Measurements from ENCODE around the gene FMN1. TPM values are rescaled to one million over a fixed set of nuclear protein-coding genes. Genes with fewer than 3 reads are reported as not detected.

FMN1 gene
- polyA plus RNA-seq, 4 donors: 0.54 to 2.1 (median 0.86) TPM

DNA sequence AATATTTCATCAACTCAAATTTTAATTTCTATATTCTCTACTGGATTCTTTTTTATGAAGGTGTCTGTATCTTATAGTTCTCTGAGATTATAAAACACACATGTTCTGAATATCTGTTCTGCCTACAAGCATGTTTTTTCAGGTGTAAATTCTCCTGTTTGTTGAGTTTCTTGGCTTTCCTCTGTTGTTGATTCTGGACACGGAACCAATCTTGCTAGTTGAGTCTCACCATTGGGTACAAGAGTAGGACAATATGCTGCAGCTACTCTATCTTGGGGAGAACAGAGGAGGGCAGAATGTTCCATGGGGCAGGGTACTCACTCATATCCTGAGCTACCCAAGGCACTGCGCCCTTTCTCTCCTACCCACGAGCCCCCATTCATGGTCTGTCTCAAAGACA is 371.8 kb downstream of the FMN1 start:
- H3K36me3 ChIP-seq (ENCODE audit: control insufficient read depth in 3 of 3, insufficient read depth in 2 of 3, low read depth in 1 of 3, low read length in 3 of 3): no peaks in the 10 kb centered on the region
- no peaks in the 10 kb centered on the region for H3K9me3 ChIP-seq (ENCODE audit: control insufficient read depth in 2 of 2, insufficient read depth in 1 of 2, low read depth in 1 of 2, low read length in 1 of 2)
- H3K4me1 ChIP-seq (ENCODE audit: control insufficient read depth in 3 of 3, insufficient read depth in 2 of 3, low read depth in 1 of 3, low read length in 2 of 3): no peaks in the 10 kb centered on the region
- H3K4me3 ChIP-seq (ENCODE audit: low read depth in 1 of 3, low read length in 3 of 3): no peak overlapping the region
- no peak for DNase-seq
- no peak overlapping the region for H3K27ac ChIP-seq (ENCODE audit: low read depth in 1 of 3, low read length in 2 of 3)
- no peaks in the 10 kb centered on the region for H3K27me3 ChIP-seq (ENCODE audit: control insufficient read depth in 3 of 3, insufficient read depth in 3 of 3, low read length in 3 of 3)
- WGBS, 3 donors: 87 to 93% (median 88%) methylated on average over 3 of the region's 3 CpGs
- FAIRE-seq: no peak

DNA sequence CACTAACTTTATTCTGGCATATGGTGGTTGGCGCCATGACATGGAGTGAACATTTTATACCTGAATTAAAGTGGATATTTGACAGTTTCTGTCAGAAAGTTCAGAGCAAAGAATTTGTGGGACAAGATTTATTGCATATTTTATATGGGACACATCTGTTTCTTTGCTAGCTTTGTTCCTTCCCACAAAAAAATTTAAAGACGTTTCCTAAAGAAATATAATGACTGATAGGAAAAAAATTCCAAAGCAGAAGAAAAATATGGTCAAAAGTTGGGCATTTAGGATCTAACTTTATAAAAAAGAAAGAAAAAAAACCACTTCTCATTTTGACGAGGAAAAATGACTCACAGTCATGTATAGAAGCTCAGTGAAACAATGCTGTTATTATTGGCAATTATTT is 375.1 kb downstream of the FMN1 start:
- Histone ChIP-seq H3K36me3 (ENCODE audit: control insufficient read depth in 3 of 3, insufficient read depth in 2 of 3, low read depth in 1 of 3, low read length in 3 of 3) (no peaks in the 10 kb centered on the region), H3K27ac (ENCODE audit: low read depth in 1 of 3, low read length in 2 of 3) (no peak overlapping the region), H3K4me1 (ENCODE audit: control insufficient read depth in 3 of 3, insufficient read depth in 2 of 3, low read depth in 1 of 3, low read length in 2 of 3) (no peaks in the 10 kb centered on the region), H3K27me3 (ENCODE audit: control insufficient read depth in 3 of 3, insufficient read depth in 3 of 3, low read length in 3 of 3) (no peaks in the 10 kb centered on the region), H3K9me3 (ENCODE audit: control insufficient read depth in 2 of 2, insufficient read depth in 1 of 2, low read depth in 1 of 2, low read length in 1 of 2) (no peaks in the 10 kb centered on the region), H3K4me3 (ENCODE audit: low read depth in 1 of 3, low read length in 3 of 3) (no peak overlapping the region)
- DNase-seq (no peak), FAIRE-seq (no peak)
- 67 to 79% (median 77%) methylated on average over 3 of the region's 3 CpGs for WGBS, 3 donors

- H3K27ac ChIP-seq (ENCODE audit: low read depth in 1 of 3, low read length in 2 of 3): no peak overlapping the region
- H3K27me3 ChIP-seq (ENCODE audit: control insufficient read depth in 3 of 3, insufficient read depth in 3 of 3, low read length in 3 of 3): no peaks in the 10 kb centered on the region
- peak in 1 of 2 donors; percentile 67 for DNase-seq
- 59 to 84% (median 82%) methylated on average over 11 of the region's 11 CpGs for WGBS, 3 donors
- no peaks in the 10 kb centered on the region for H3K4me1 ChIP-seq (ENCODE audit: control insufficient read depth in 3 of 3, insufficient read depth in 2 of 3, low read depth in 1 of 3, low read length in 2 of 3)
- no peaks in the 10 kb centered on the region for H3K36me3 ChIP-seq (ENCODE audit: control insufficient read depth in 3 of 3, insufficient read depth in 2 of 3, low read depth in 1 of 3, low read length in 3 of 3)
- H3K9me3 ChIP-seq (ENCODE audit: control insufficient read depth in 2 of 2, insufficient read depth in 1 of 2, low read depth in 1 of 2, low read length in 1 of 2): no peaks in the 10 kb centered on the region
- FAIRE-seq: no peak
- no peak overlapping the region for H3K4me3 ChIP-seq (ENCODE audit: low read depth in 1 of 3, low read length in 3 of 3)
These were observed 375.6 kb downstream of the FMN1 start for GRCh38 chr15:32818758-32819447.

- no peak for FAIRE-seq
- no peaks in the 10 kb centered on the region for H3K27me3 ChIP-seq (ENCODE audit: control insufficient read depth in 3 of 3, insufficient read depth in 3 of 3, low read length in 3 of 3)
- H3K36me3 ChIP-seq (ENCODE audit: control insufficient read depth in 3 of 3, insufficient read depth in 2 of 3, low read depth in 1 of 3, low read length in 3 of 3): no peaks in the 10 kb centered on the region
- no peak for DNase-seq
- no peak overlapping the region for H3K27ac ChIP-seq (ENCODE audit: low read depth in 1 of 3, low read length in 2 of 3)
- no peaks in the 10 kb centered on the region for H3K4me1 ChIP-seq (ENCODE audit: control insufficient read depth in 3 of 3, insufficient read depth in 2 of 3, low read depth in 1 of 3, low read length in 2 of 3)
- H3K9me3 ChIP-seq (ENCODE audit: control insufficient read depth in 2 of 2, insufficient read depth in 1 of 2, low read depth in 1 of 2, low read length in 1 of 2): no peaks in the 10 kb centered on the region
- H3K4me3 ChIP-seq (ENCODE audit: low read depth in 1 of 3, low read length in 3 of 3): no peak overlapping the region
These were observed 376.9 kb downstream of the FMN1 start for GRCh38 chr15:32817577-32817976.

- Histone ChIP-seq H3K4me1 (ENCODE audit: control insufficient read depth in 3 of 3, insufficient read depth in 2 of 3, low read depth in 1 of 3, low read length in 2 of 3) (no peaks in the 10 kb centered on the region), H3K27ac (ENCODE audit: low read depth in 1 of 3, low read length in 2 of 3) (no peak overlapping the region), H3K27me3 (ENCODE audit: control insufficient read depth in 3 of 3, insufficient read depth in 3 of 3, low read length in 3 of 3) (no peaks in the 10 kb centered on the region), H3K9me3 (ENCODE audit: control insufficient read depth in 2 of 2, insufficient read depth in 1 of 2, low read depth in 1 of 2, low read length in 1 of 2) (peaks cover 0 to 5% of the 10 kb centered on the region in 2 donors), H3K36me3 (ENCODE audit: control insufficient read depth in 3 of 3, insufficient read depth in 2 of 3, low read depth in 1 of 3, low read length in 3 of 3) (no peaks in the 10 kb centered on the region), H3K4me3 (ENCODE audit: low read depth in 1 of 3, low read length in 3 of 3) (no peak overlapping the region)
- DNase-seq (no peak), FAIRE-seq (no peak)
- WGBS, 3 donors: 61 to 96% (median 85%) methylated on average over 1 of the region's 1 CpG
These were observed 387.2 kb downstream of the FMN1 start for GRCh38 chr15:32807331-32807730.

- Histone ChIP-seq H3K27ac (ENCODE audit: low read depth in 1 of 3, low read length in 2 of 3) (no peak overlapping the region), H3K9me3 (ENCODE audit: control insufficient read depth in 2 of 2, insufficient read depth in 1 of 2, low read depth in 1 of 2, low read length in 1 of 2) (peaks cover 0 to 5% of the 10 kb centered on the region in 2 donors), H3K4me3 (ENCODE audit: low read depth in 1 of 3, low read length in 3 of 3) (no peak overlapping the region), H3K27me3 (ENCODE audit: control insufficient read depth in 3 of 3, insufficient read depth in 3 of 3, low read length in 3 of 3) (no peaks in the 10 kb centered on the region), H3K36me3 (ENCODE audit: control insufficient read depth in 3 of 3, insufficient read depth in 2 of 3, low read depth in 1 of 3, low read length in 3 of 3) (no peaks in the 10 kb centered on the region), H3K4me1 (ENCODE audit: control insufficient read depth in 3 of 3, insufficient read depth in 2 of 3, low read depth in 1 of 3, low read length in 2 of 3) (no peaks in the 10 kb centered on the region)
- FAIRE-seq: no peak
- DNase-seq: no peak
- 96 to 97% (median 97%) methylated on average over 3 of the region's 3 CpGs for WGBS, 3 donors
These were observed 390.9 kb downstream of the FMN1 start for GRCh38 chr15:32803631-32804030.

DNA sequence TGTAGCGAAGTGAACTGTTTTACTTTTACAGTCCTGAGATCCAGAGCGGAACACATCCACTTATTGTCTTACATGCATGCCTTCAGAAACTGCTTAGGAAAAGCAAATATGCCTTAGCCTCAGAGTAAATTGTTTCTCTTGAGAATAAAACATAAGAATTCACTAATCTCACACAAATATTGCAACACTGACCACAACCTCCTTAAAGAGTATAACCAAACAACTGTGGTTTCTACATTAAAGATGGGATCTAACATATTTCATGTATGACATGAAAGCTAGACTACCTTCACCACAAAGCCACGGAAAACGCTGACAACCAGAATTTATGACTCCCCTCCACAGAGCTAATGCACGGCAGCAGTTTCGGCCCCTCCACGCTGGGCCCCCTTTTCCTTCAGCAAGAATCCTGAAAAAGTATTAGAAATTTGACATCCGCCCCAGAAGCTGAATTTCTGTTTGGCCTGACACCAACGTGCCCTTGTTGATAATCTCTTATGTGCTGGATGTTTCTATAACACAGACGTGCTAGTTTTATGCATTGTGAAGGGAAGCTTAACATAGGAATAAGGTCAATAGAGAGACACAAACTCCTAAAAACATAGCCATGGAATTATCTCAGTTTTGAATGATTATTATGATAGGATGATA is 392.1 kb downstream of the FMN1 start:
- Histone ChIP-seq H3K27ac (ENCODE audit: low read depth in 1 of 3, low read length in 2 of 3) (no peak overlapping the region), H3K4me1 (ENCODE audit: control insufficient read depth in 3 of 3, insufficient read depth in 2 of 3, low read depth in 1 of 3, low read length in 2 of 3) (no peaks in the 10 kb centered on the region), H3K4me3 (ENCODE audit: low read depth in 1 of 3, low read length in 3 of 3) (no peak overlapping the region), H3K9me3 (ENCODE audit: control insufficient read depth in 2 of 2, insufficient read depth in 1 of 2, low read depth in 1 of 2, low read length in 1 of 2) (peaks cover 0 to 5% of the 10 kb centered on the region in 2 donors), H3K27me3 (ENCODE audit: control insufficient read depth in 3 of 3, insufficient read depth in 3 of 3, low read length in 3 of 3) (no peaks in the 10 kb centered on the region), H3K36me3 (ENCODE audit: control insufficient read depth in 3 of 3, insufficient read depth in 2 of 3, low read depth in 1 of 3, low read length in 3 of 3) (no peaks in the 10 kb centered on the region)
- WGBS, 3 donors: 48 to 82% (median 65%) methylated on average over 10 of the region's 10 CpGs
- DNase-seq (no peak), FAIRE-seq (no peak)

- 87 to 89% (median 89%) methylated on average over 6 of the region's 6 CpGs for WGBS, 3 donors
- Histone ChIP-seq H3K4me3 (ENCODE audit: low read depth in 1 of 3, low read length in 3 of 3) (no peak overlapping the region), H3K27me3 (ENCODE audit: control insufficient read depth in 3 of 3, insufficient read depth in 3 of 3, low read length in 3 of 3) (no peaks in the 10 kb centered on the region), H3K9me3 (ENCODE audit: control insufficient read depth in 2 of 2, insufficient read depth in 1 of 2, low read depth in 1 of 2, low read length in 1 of 2) (peaks cover 0 to 5% of the 10 kb centered on the region in 2 donors), H3K36me3 (ENCODE audit: control insufficient read depth in 3 of 3, insufficient read depth in 2 of 3, low read depth in 1 of 3, low read length in 3 of 3) (no peaks in the 10 kb centered on the region), H3K4me1 (ENCODE audit: control insufficient read depth in 3 of 3, insufficient read depth in 2 of 3, low read depth in 1 of 3, low read length in 2 of 3) (no peaks in the 10 kb centered on the region), H3K27ac (ENCODE audit: low read depth in 1 of 3, low read length in 2 of 3) (no peak overlapping the region)
- no peak for DNase-seq
- FAIRE-seq: no peak
These were observed 394.5 kb downstream of the FMN1 start for GRCh38 chr15:32799936-32800535.
